ENCODE measurements around the gene SCEL. TPM values are rescaled to one million over a fixed set of nuclear protein-coding genes. Genes with fewer than 3 reads are reported as not detected.

The SCEL gene
- total and polyA plus RNA-seq, 2 experiments from 2014 or later: 5.4 to 5.8 TPM

GRCh38 chr13:77521194-77521593 lies 14.3 kb upstream of the SCEL start:
- no peaks in the 10 kb centered on the region for H3K9me3 ChIP-seq (ENCODE audit: low read depth)
- H3K27me3 ChIP-seq: no peaks in the 10 kb centered on the region
- no peaks in the 10 kb centered on the region for H3K79me2 ChIP-seq
- no peak for DNase-seq (ENCODE audit: low spot score)
- no peaks in the 10 kb centered on the region for H3K4me1 ChIP-seq (ENCODE audit: insufficient read depth)
- H3K4me3 ChIP-seq: no peak overlapping the region
- WGBS (ENCODE audit: low lambda C conversion rate, missing lambda C conversion rate): 82% methylated on average over 2 of the region's 2 CpGs
- no peaks in the 10 kb centered on the region for H4K20me1 ChIP-seq (ENCODE audit: insufficient read depth, poor library complexity, severe bottlenecking)
- no peak overlapping the region for H2AFZ ChIP-seq
- peak overlapping the region; percentile 23 for H3K27ac ChIP-seq
- H3K9me2 ChIP-seq (replicated peaks; ENCODE audit: insufficient read depth): no peaks in the 10 kb centered on the region
- no peaks in the 10 kb centered on the region for H3K36me3 ChIP-seq (replicated peaks; ENCODE audit: insufficient read depth, low read depth)
- no peak for TF ChIP-seq EZH2phosphoT487 (IDR thresholded peaks at IDR 0.05; ENCODE audit: low read depth, severe bottlenecking, unreplicated experiment)
- no peak for TF ChIP-seq CTCF (IDR thresholded peaks at IDR 0.05; ENCODE audit: poor library complexity)
- no peak for TF ChIP-seq EZH2 (IDR thresholded peaks at IDR 0.05; ENCODE audit: borderline replicate concordance)
- no peak overlapping the region for H3K4me2 ChIP-seq

- peak overlapping the region; percentile 23 for H3K27ac ChIP-seq
- 41% methylated on average over 3 of the region's 3 CpGs for WGBS (ENCODE audit: low lambda C conversion rate, missing lambda C conversion rate)
- no peak overlapping the region for H3K4me2 ChIP-seq
- no peak overlapping the region for H2AFZ ChIP-seq
- TF ChIP-seq EZH2phosphoT487 (IDR thresholded peaks at IDR 0.05; ENCODE audit: low read depth, severe bottlenecking, unreplicated experiment) (no peak), CTCF (IDR thresholded peaks at IDR 0.05; ENCODE audit: poor library complexity) (no peak), EZH2 (IDR thresholded peaks at IDR 0.05; ENCODE audit: borderline replicate concordance) (no peak)
- H3K36me3 ChIP-seq (replicated peaks; ENCODE audit: insufficient read depth, low read depth): no peaks in the 10 kb centered on the region
- DNase-seq (ENCODE audit: low spot score): no peak
- H3K4me1 ChIP-seq (ENCODE audit: insufficient read depth): no peaks in the 10 kb centered on the region
- H3K4me3 ChIP-seq: no peak overlapping the region
- H3K9me2 ChIP-seq (replicated peaks; ENCODE audit: insufficient read depth): no peaks in the 10 kb centered on the region
- no peaks in the 10 kb centered on the region for H3K79me2 ChIP-seq
- H3K27me3 ChIP-seq: no peaks in the 10 kb centered on the region
- H4K20me1 ChIP-seq (ENCODE audit: insufficient read depth, poor library complexity, severe bottlenecking): no peaks in the 10 kb centered on the region
- no peaks in the 10 kb centered on the region for H3K9me3 ChIP-seq (ENCODE audit: low read depth)
Measured at GRCh38 chr13:77521595-77522367, 13.7 kb upstream of the SCEL start.

GRCh38 chr13:77522444-77522843 lies 13.1 kb upstream of the SCEL start:
- Histone ChIP-seq H3K79me2 (no peaks in the 10 kb centered on the region), H3K36me3 (replicated peaks; ENCODE audit: insufficient read depth, low read depth) (no peaks in the 10 kb centered on the region), H4K20me1 (ENCODE audit: insufficient read depth, poor library complexity, severe bottlenecking) (no peaks in the 10 kb centered on the region), H3K9me3 (ENCODE audit: low read depth) (no peaks in the 10 kb centered on the region), H3K9me2 (replicated peaks; ENCODE audit: insufficient read depth) (no peaks in the 10 kb centered on the region), H3K27me3 (no peaks in the 10 kb centered on the region), H2AFZ (no peak overlapping the region), H3K27ac (peak overlapping the region; percentile 23), H3K4me1 (ENCODE audit: insufficient read depth) (no peaks in the 10 kb centered on the region), H3K4me3 (no peak overlapping the region), H3K4me2 (no peak overlapping the region)
- DNase-seq (ENCODE audit: low spot score): no peak
- TF ChIP-seq EZH2phosphoT487 (IDR thresholded peaks at IDR 0.05; ENCODE audit: low read depth, severe bottlenecking, unreplicated experiment) (no peak), CTCF (IDR thresholded peaks at IDR 0.05; ENCODE audit: poor library complexity) (no peak), EZH2 (IDR thresholded peaks at IDR 0.05; ENCODE audit: borderline replicate concordance) (no peak)
- 89% methylated on average over 3 of the region's 3 CpGs for WGBS (ENCODE audit: low lambda C conversion rate, missing lambda C conversion rate)

All from hepatocyte (in vitro differentiated cells).